GM23338 (cell line): ENCODE results near the gene ITIH4. TPM values are rescaled to one million over a fixed set of nuclear protein-coding genes. Genes with fewer than 3 reads are reported as not detected.

ENCODE experiments used
- ATAC-seq: fragments of 200-7000 bp; cut with Tn5 transposase; 3 replicates; pipeline ENCODE4 v1.9.1; 2020
- DNase-seq: peaks from one replicate; pipeline ENCODE4 v3.0.0-alpha.2; 2015; ENCODE audit warnings: low spot score
- H2AFZ ChIP-seq: fragments of 200-600 bp; sonication (generic); 2 replicates; pipeline ENCODE4 v1.8.0; 2016; ENCODE audit warnings: antibody characterized with exemption, mild to moderate bottlenecking, moderate library complexity
- H3F3A ChIP-seq: fragments of 200-600 bp; sonication (generic); replicated peaks from 2 replicates; pipeline ENCODE4 v1.8.0; 2017; ENCODE audit warnings: antibody characterized with exemption, mixed run types, low read depth
- H3K27ac ChIP-seq: fragments of 200-600 bp; sonication (generic); 2 replicates; pipeline ENCODE4 v1.6.1; 2016; ENCODE audit warnings: low read depth
- H3K27me3 ChIP-seq: fragments of 200-600 bp; sonication (generic); 2 replicates; pipeline ENCODE4 v1.8.0; 2016; ENCODE audit warnings: mild to moderate bottlenecking, mixed run types, moderate library complexity; ENCODE audit not compliant: insufficient read depth
- H3K36me3 ChIP-seq: fragments of 200-600 bp; sonication (generic); 2 replicates; pipeline ENCODE4 v1.8.0; 2016; ENCODE audit warnings: mild to moderate bottlenecking; ENCODE audit not compliant: insufficient read depth
- H3K4me1 ChIP-seq: fragments of 200-600 bp; sonication (generic); 2 replicates; pipeline ENCODE4 v1.8.0; 2016; ENCODE audit warnings: mild to moderate bottlenecking, moderate library complexity; ENCODE audit not compliant: insufficient read depth
- H3K4me2 ChIP-seq: fragments of 200-600 bp; sonication (generic); 2 replicates; pipeline ENCODE4 v1.7.1; 2017; ENCODE audit warnings: mixed run types
- H3K4me3 ChIP-seq: fragments of 200-600 bp; sonication (generic); 2 replicates; pipeline ENCODE4 v1.6.1; 2016; ENCODE audit warnings: mixed run types
- H3K79me2 ChIP-seq: fragments of 200-600 bp; sonication (generic); replicated peaks from 2 replicates; pipeline ENCODE4 v1.8.0; 2017; ENCODE audit warnings: mild to moderate bottlenecking; ENCODE audit not compliant: insufficient read depth
- H3K9me2 ChIP-seq: fragments of 200-600 bp; sonication (generic); 2 replicates; pipeline ENCODE4 v1.8.0; 2017; ENCODE audit not compliant: insufficient read depth
- H4K20me1 ChIP-seq: fragments of 200-600 bp; sonication (generic); replicated peaks from 2 replicates; pipeline ENCODE4 v1.8.0; 2017; ENCODE audit warnings: mild to moderate bottlenecking; ENCODE audit not compliant: insufficient read depth
- H3K27ac Mint-ChIP-seq: 2 replicates; pipeline ENCODE4 v1.8.0; 2020; ENCODE audit warnings: inconsistent platforms, mild to moderate bottlenecking, moderate library complexity, mixed read lengths
- H3K27me3 Mint-ChIP-seq: 3 replicates; pipeline ENCODE4 v1.8.0; 2022; ENCODE audit warnings: low read depth, mild to moderate bottlenecking, moderate library complexity, mixed read lengths, inconsistent platforms; ENCODE audit not compliant: insufficient read depth, poor library complexity
- H3K36me3 Mint-ChIP-seq: 3 replicates; pipeline ENCODE4 v1.8.0; 2021; ENCODE audit warnings: low read depth, mild to moderate bottlenecking, inconsistent platforms, moderate library complexity, mixed read lengths
- H3K4me1 Mint-ChIP-seq: 3 replicates; pipeline ENCODE4 v1.8.0; 2020; ENCODE audit warnings: mild to moderate bottlenecking, inconsistent platforms, mixed read lengths
- H3K4me3 Mint-ChIP-seq: 3 replicates; pipeline ENCODE4 v1.8.0; 2021; ENCODE audit warnings: moderate library complexity, mild to moderate bottlenecking, inconsistent platforms, mixed read lengths
- H3K9me3 Mint-ChIP-seq: 3 replicates; pipeline ENCODE4 v1.8.0; 2020; ENCODE audit warnings: moderate library complexity, mild to moderate bottlenecking, inconsistent platforms, mixed read lengths
- CREB1 ChIP-seq: fragments of 250-450 bp; sonication (Bioruptor Pico); IDR thresholded peaks from 2 replicates; pipeline ENCODE4 v1.5.0; 2020; ENCODE audit warnings: low read depth, mild to moderate bottlenecking, moderate library complexity
- CTCF ChIP-seq, 2 experiments: fragments of 200-600 bp in 1 of 2; sonication (generic) in 1 of 2; conservative IDR thresholded peaks; 2 replicates each; pipeline versions ENCODE4 v1.5.1 to v1.6.1; 2016 to 2017; ENCODE audit warnings: antibody characterized with exemption in 2 of 2, low read depth in 2 of 2, mild to moderate bottlenecking in 2 of 2, moderate library complexity in 1 of 2
- EZH2phosphoT487 ChIP-seq: fragments of 200-600 bp; sonication (generic); IDR thresholded peaks from one replicate; pipeline ENCODE4 v1.8.1; 2018; ENCODE audit warnings: antibody characterized with exemption; ENCODE audit not compliant: unreplicated experiment
- JUNB ChIP-seq: IDR thresholded peaks from one replicate; pipeline ENCODE4 v1.6.1; 2016; ENCODE audit warnings: antibody characterized with exemption; ENCODE audit not compliant: unreplicated experiment
- NANOG ChIP-seq: IDR thresholded peaks from 2 replicates; pipeline ENCODE4 v1.6.1; 2016; ENCODE audit warnings: antibody characterized with exemption, borderline replicate concordance
- REST ChIP-seq: IDR thresholded peaks from one replicate; pipeline ENCODE4 v1.6.1; 2018; ENCODE audit warnings: antibody characterized with exemption; ENCODE audit not compliant: unreplicated experiment
- STAT1 ChIP-seq: IDR thresholded peaks from one replicate; pipeline ENCODE4 v1.6.1; 2016; ENCODE audit warnings: antibody characterized with exemption; ENCODE audit not compliant: unreplicated experiment
- ZNF114 ChIP-seq: fragments of 250-450 bp; sonication (Bioruptor Pico); IDR thresholded peaks from 2 replicates; pipeline ENCODE4 v1.5.0; 2020; ENCODE audit warnings: mild to moderate bottlenecking, moderate library complexity
- ZNF331 ChIP-seq: fragments of 250-450 bp; sonication (Bioruptor Pico); IDR thresholded peaks from 2 replicates; pipeline ENCODE4 v1.5.0; 2020; ENCODE audit warnings: low read depth, mild to moderate bottlenecking, moderate library complexity
- ZNF462 ChIP-seq: fragments of 250-450 bp; sonication (Bioruptor Pico); IDR thresholded peaks from 2 replicates; pipeline ENCODE4 v1.5.0; 2020; ENCODE audit warnings: mild to moderate bottlenecking, moderate library complexity
- polyA plus RNA-seq: library from polyadenylated mRNA; unstranded; fragments of >200 nt; fragmentation: Nextera tagmentation; extraction: Ambion mirVana; gene quantifications from 2 replicates; pipeline ENCODE4 v1.2.1, GENCODE V29; 2016
- total RNA-seq: library from RNA; depleted of rRNA; stranded (reverse); fragments of >200 nt; shearing (Covaris generic); gene quantifications from 2 replicates; pipeline ENCODE4 v1.2.3, GENCODE V29; 2014

The ITIH4 gene
- total and polyA plus RNA-seq, 2 experiments from 2014 or later, result 0.82 to 1.4 TPM

GRCh38 chr3:52809662-52810377 lies 20.7 kb downstream of the ITIH4 start:
- no peaks in the 10 kb centered on the region for H3K27me3 ChIP-seq
- H4K20me1 ChIP-seq, result no peaks in the 10 kb centered on the region
- H3K4me1 ChIP-seq, result no peaks in the 10 kb centered on the region
- H3K9me2 ChIP-seq, result 0 out of 2 replicates have a peak, but pooled peaks cover 4% of the 10 kb centered on the region
- no peak overlapping the region for H2AFZ ChIP-seq
- H3K36me3 ChIP-seq, result no peaks in the 10 kb centered on the region
- Mint-ChIP-seq H3K36me3 (no peaks in the 10 kb centered on the region), H3K4me3 (no peak overlapping the region), H3K27ac (no peak overlapping the region), H3K27me3 (peaks cover 9% of the 10 kb centered on the region), H3K4me1 (no peaks in the 10 kb centered on the region; the same call in 2 of the 3 replicates), H3K9me3 (no peaks in the 10 kb centered on the region)
- no peaks in the 10 kb centered on the region for H3K79me2 ChIP-seq
- TF ChIP-seq JUNB (no peak), ZNF114 (no peak), ZNF462 (CRISPR knock-in tag) (no peak), STAT1 (no peak), EZH2phosphoT487 (no peak), NANOG (no peak), REST (no peak), ZNF331 (no peak), CREB1 (CRISPR knock-in tag) (no peak), CTCF (conservative IDR thresholded peaks at IDR 0.05; ENCODE audit: low read depth in 2 of 2) (no peak)
- H3K27ac ChIP-seq, result no peak overlapping the region
- no peak for DNase-seq
- H3K4me2 ChIP-seq, result no peak overlapping the region
- ATAC-seq, result no peak
- H3K4me3 ChIP-seq, result no peak overlapping the region
- no peaks in the 10 kb centered on the region for H3F3A ChIP-seq
